ENCODE results near the gene QRFPR.

DNA sequence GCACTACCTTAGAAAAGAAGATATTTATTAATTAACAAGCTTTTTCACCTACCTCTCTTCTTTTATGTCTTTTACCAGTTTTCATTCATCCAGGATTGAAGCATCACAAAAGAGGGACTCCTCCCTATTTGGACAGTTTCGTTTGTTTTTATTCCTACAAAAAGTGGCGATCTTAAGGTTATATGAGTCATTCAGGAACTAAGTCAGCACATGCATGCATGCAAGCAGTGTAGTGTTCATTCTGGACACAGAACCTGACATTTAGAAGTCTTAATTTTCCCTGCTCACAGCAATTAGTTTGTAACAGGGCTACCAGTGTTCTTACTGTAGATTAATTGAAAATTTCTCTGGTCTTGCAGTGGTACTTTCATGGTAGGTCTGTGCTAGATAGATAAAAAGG lies 47.9 kb upstream of the QRFPR start:
- no peak for TF ChIP-seq RAD21 (IDR thresholded peaks at IDR 0.05; ENCODE audit: low read length)
- TF ChIP-seq, protein P1, sequence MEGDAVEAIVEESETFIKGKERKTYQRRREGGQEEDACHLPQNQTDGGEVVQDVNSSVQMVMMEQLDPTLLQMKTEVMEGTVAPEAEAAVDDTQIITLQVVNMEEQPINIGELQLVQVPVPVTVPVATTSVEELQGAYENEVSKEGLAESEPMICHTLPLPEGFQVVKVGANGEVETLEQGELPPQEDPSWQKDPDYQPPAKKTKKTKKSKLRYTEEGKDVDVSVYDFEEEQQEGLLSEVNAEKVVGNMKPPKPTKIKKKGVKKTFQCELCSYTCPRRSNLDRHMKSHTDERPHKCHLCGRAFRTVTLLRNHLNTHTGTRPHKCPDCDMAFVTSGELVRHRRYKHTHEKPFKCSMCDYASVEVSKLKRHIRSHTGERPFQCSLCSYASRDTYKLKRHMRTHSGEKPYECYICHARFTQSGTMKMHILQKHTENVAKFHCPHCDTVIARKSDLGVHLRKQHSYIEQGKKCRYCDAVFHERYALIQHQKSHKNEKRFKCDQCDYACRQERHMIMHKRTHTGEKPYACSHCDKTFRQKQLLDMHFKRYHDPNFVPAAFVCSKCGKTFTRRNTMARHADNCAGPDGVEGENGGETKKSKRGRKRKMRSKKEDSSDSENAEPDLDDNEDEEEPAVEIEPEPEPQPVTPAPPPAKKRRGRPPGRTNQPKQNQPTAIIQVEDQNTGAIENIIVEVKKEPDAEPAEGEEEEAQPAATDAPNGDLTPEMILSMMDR (conservative IDR thresholded peaks at IDR 0.05; ENCODE audit: low read depth, low read length), result no peak
- no peak for TF ChIP-seq CHD1 (IDR thresholded peaks at IDR 0.05; ENCODE audit: low read depth, low read length)
- TF ChIP-seq, protein P2, sequence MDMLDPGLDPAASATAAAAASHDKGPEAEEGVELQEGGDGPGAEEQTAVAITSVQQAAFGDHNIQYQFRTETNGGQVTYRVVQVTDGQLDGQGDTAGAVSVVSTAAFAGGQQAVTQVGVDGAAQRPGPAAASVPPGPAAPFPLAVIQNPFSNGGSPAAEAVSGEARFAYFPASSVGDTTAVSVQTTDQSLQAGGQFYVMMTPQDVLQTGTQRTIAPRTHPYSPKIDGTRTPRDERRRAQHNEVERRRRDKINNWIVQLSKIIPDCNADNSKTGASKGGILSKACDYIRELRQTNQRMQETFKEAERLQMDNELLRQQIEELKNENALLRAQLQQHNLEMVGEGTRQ (IDR thresholded peaks at IDR 0.05; ENCODE audit: low read depth, low read length), result no peak
- TF ChIP-seq POLR2A (IDR thresholded peaks at IDR 0.05; ENCODE audit: low read depth, low read length), result no peak
- no peak for TF ChIP-seq BHLHE40 (IDR thresholded peaks at IDR 0.05; ENCODE audit: low read depth, low read length)
- TF ChIP-seq RFX5 (IDR thresholded peaks at IDR 0.05; ENCODE audit: low read depth, low read length), result no peak
- TF ChIP-seq RCOR1 (IDR thresholded peaks at IDR 0.05; ENCODE audit: insufficient replicate concordance, low read length), result no peak

Data from IMR-90 (cell line).